Endothelial cell of umbilical vein (primary cell): ENCODE results near the gene TTC22. TPM values are rescaled to one million over a fixed set of nuclear protein-coding genes. Genes with fewer than 3 reads are reported as not detected.

ENCODE experiments used
- BruUV-seq: library from RNA; stranded (reverse); fragments of 400-500 nt; replicated peaks from 2 replicates; lab custom pipeline; 2021; lab: Mats Ljungman, UMichigan
- CTCF ChIA-PET: fragments of 300-600, 350-600 bp; sonication (Branson Sonifier 250); formaldehyde crosslinking; loops from one replicate; lab custom pipeline; 2021; ENCODE audit warnings: antibody characterized with exemption, inconsistent platforms; lab: Charles Lee
- POLR2A ChIA-PET: fragments of 300-600, 350-600 bp; sonication (Branson Sonifier 250); formaldehyde crosslinking; loops from one replicate; lab custom pipeline; 2021; ENCODE audit warnings: antibody characterized with exemption, inconsistent platforms; lab: Charles Lee
- DNase-seq: peaks from one replicate; pipeline ENCODE4 v3.0.0-alpha.2; 2011; ENCODE audit warnings: low read depth, low spot score
- FAIRE-seq: peaks from 2 replicates; lab custom pipeline; 2011; peaks lifted over from hg19 to GRCh38; lab: Jason Lieb, UNC
- H2AFZ ChIP-seq: 2 replicates; pipeline ENCODE4 v1.6.0; 2012; ENCODE audit warnings: low read depth, low read length, control low read depth, inconsistent platforms
- H3K27ac ChIP-seq: 2 replicates; pipeline ENCODE4 v1.5.1; 2011; ENCODE audit warnings: low read depth, mild to moderate bottlenecking, control low read depth, low read length, moderate library complexity; ENCODE audit not compliant: insufficient read depth
- H3K27me3 ChIP-seq, 2 experiments: 2 replicates each; pipeline versions ENCODE4 v1.6.0 to v1.6.1; 2011; ENCODE audit warnings: low read length in 2 of 2, mixed read lengths in 1 of 2; ENCODE audit not compliant: control insufficient read depth in 2 of 2, insufficient read depth in 2 of 2
- H3K36me3 ChIP-seq, 2 experiments: 2 replicates in 1 of 2; 3 replicates in 1 of 2; pipeline ENCODE4 v1.5.1; 2011; ENCODE audit warnings: low read length in 2 of 2, mild to moderate bottlenecking in 1 of 2, moderate library complexity in 1 of 2; ENCODE audit not compliant: control insufficient read depth in 2 of 2, insufficient read depth in 2 of 2; ENCODE audit errors: extremely low read depth in 1 of 2
- H3K4me1 ChIP-seq: 3 replicates; pipeline ENCODE4 v1.5.1; 2011; ENCODE audit warnings: mild to moderate bottlenecking, low read length; ENCODE audit not compliant: control insufficient read depth, insufficient read depth; ENCODE audit errors: extremely low read depth
- H3K4me2 ChIP-seq: 2 replicates; pipeline ENCODE4 v1.6.1; 2011; ENCODE audit warnings: low read length, control low read depth, mixed read lengths; ENCODE audit not compliant: insufficient read depth
- H3K4me3 ChIP-seq, 3 experiments: fragments of 200-600 bp in 1 of 3; sonication (generic), shearing (Covaris generic) in 1 of 3; replicated peaks in 1 of 3; 2 replicates each; pipeline ENCODE4 v1.5.1; 2011 to 2016; ENCODE audit warnings: control low read depth in 3 of 3, low read length in 3 of 3, mild to moderate bottlenecking in 2 of 3, inconsistent platforms in 1 of 3, low read depth in 1 of 3, moderate library complexity in 1 of 3; ENCODE audit not compliant: insufficient read depth in 1 of 3
- H3K79me2 ChIP-seq: 2 replicates; pipeline ENCODE4 v1.6.0; 2012; ENCODE audit warnings: low read length, inconsistent platforms; ENCODE audit not compliant: control insufficient read depth, insufficient read depth
- H3K9ac ChIP-seq: replicated peaks from 2 replicates; pipeline ENCODE3; 2011; ENCODE audit warnings: low read length, control low read depth; ENCODE audit not compliant: insufficient read depth; ENCODE audit errors: extremely low read depth
- H3K9me1 ChIP-seq: replicated peaks from 3 replicates; pipeline ENCODE4 v1.6.0; 2011; ENCODE audit warnings: mild to moderate bottlenecking, low read length; ENCODE audit not compliant: control insufficient read depth, insufficient read depth; ENCODE audit errors: extremely low read depth
- H3K9me3 ChIP-seq: replicated peaks from 2 replicates; pipeline ENCODE4 v1.5.1; 2012; ENCODE audit warnings: low read length, inconsistent platforms; ENCODE audit not compliant: control insufficient read depth, insufficient read depth
- H4K20me1 ChIP-seq: replicated peaks from 2 replicates; pipeline ENCODE3; 2011; ENCODE audit warnings: mild to moderate bottlenecking, low read length; ENCODE audit not compliant: control insufficient read depth, insufficient read depth; ENCODE audit errors: extremely low read depth
- CTCF ChIP-seq, 2 donors: IDR thresholded peaks; 1 replicate in 1 of 2; 2 replicates in 1 of 2; pipeline ENCODE4 v1.5.1; 2011; ENCODE audit warnings: low read length in 2 of 2, mild to moderate bottlenecking in 2 of 2, moderate library complexity in 2 of 2, control low read depth in 1 of 2, inconsistent platforms in 1 of 2, low read depth in 1 of 2; ENCODE audit not compliant: insufficient read depth in 1 of 2; ENCODE audit errors: extremely low read depth in 1 of 2
- EZH2 ChIP-seq: IDR thresholded peaks from 2 replicates; pipeline ENCODE4 v1.6.1; 2012; ENCODE audit warnings: borderline replicate concordance, low read depth, mild to moderate bottlenecking, moderate library complexity, low read length, inconsistent platforms; ENCODE audit not compliant: severe bottlenecking
- FOS ChIP-seq: IDR thresholded peaks from 2 replicates; pipeline ENCODE4 v1.6.1; 2011; ENCODE audit warnings: mild to moderate bottlenecking, low read length, moderate library complexity, borderline replicate concordance; ENCODE audit not compliant: insufficient read depth
- GATA2 ChIP-seq: IDR thresholded peaks from 2 replicates; pipeline ENCODE4 v1.7.0; 2011; ENCODE audit warnings: low read depth, mild to moderate bottlenecking, moderate library complexity, mixed read lengths, low read length; ENCODE audit not compliant: insufficient read length, insufficient read depth
- JUN ChIP-seq: IDR thresholded peaks from 2 replicates; pipeline ENCODE4 v1.6.1; 2011; ENCODE audit warnings: borderline replicate concordance, low read depth; ENCODE audit not compliant: insufficient read length, insufficient read depth
- MYC ChIP-seq: IDR thresholded peaks from one replicate; pipeline ENCODE4 v1.6.1; 2011; ENCODE audit warnings: mild to moderate bottlenecking, low read depth, low read length
- POLR2A ChIP-seq: IDR thresholded peaks from 2 replicates; pipeline ENCODE4 v1.6.1; 2012; ENCODE audit warnings: low read depth, mild to moderate bottlenecking, control low read depth, low read length
- POLR2AphosphoS5 ChIP-seq: IDR thresholded peaks from 2 replicates; pipeline ENCODE4 v1.6.1; 2012; ENCODE audit warnings: low read depth, mild to moderate bottlenecking, control low read depth, low read length, moderate library complexity; ENCODE audit not compliant: insufficient read depth
- dilution Hi-C: fragments of 300-500 bp; cut with MboI; formaldehyde crosslinking; loops from one replicate; pipeline ENCODE4 v1.15.0; 2019; ENCODE audit warnings: low sequenced_read_pairs; ENCODE audit not compliant: extremely low pct_ligation_motif_present
- intact Hi-C: fragments of 100-400 bp; cut with micrococcal nuclease; formaldehyde crosslinking; loops from one replicate; pipeline ENCODE4 v1.10.0; 2022
- polyA plus RNA-seq, 4 experiments: library from polyadenylated mRNA; depleted of rRNA in 3 of 4; stranded (reverse) in 3 of 4; unstranded in 1 of 4; fragments of >200 nt; gene quantifications; 2 replicates each; pipeline versions ENCODE4 v1.2.1 to v1.2.3, GENCODE V29; 2011 to 2012; ENCODE audit warnings: missing spikeins in 1 of 4
- total RNA-seq: library from RNA; stranded (reverse); gene quantifications from 2 replicates; pipeline ENCODE4 v1.2.3, GENCODE V29; 2021

Gene TTC22
- total and polyA plus RNA-seq, 2 donors (not counting 3 experiments of a cell fraction or from before 2014, with no cell fraction given) = not detected

DNA sequence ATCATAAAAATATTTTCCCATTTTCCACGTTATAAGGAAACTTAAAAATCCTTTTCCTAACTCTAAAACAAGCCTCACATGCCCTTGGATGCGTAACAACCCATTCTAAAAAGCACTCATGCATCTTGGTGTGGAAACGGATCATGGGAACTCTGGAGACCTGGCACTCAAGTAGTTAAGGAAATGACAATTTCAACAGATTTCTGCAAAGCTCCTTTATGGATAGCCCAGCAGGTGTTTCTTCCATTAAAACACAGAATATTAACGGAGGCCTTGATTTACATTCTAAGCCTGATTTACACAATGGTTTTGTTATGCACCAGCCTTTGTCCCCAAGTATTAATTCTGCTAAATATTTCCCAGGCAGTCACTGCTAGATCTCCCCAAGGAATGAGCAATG is 49.7 kb downstream of the TTC22 start:
- ChIA-PET CTCF (interaction anchor here (1.2 kb wide), 1 partner anchor 252 kb away, joined by 3 read pairs; no protein-coding TSS in a partner anchor), POLR2A (no interaction called here)
- Histone ChIP-seq H2AFZ (no peak overlapping the region), H3K79me2 (no peaks in the 10 kb centered on the region), H3K36me3 (no peaks in the 10 kb centered on the region), H3K9ac (no peak overlapping the region), H3K4me3 (no peak overlapping the region), H3K27me3 (no peaks in the 10 kb centered on the region), H3K9me1 (no peaks in the 10 kb centered on the region), H3K27ac (no peak overlapping the region), H3K9me3 (no peaks in the 10 kb centered on the region), H3K4me2 (no peak overlapping the region), H4K20me1 (no peaks in the 10 kb centered on the region), H3K4me1 (no peaks in the 10 kb centered on the region)
- TF ChIP-seq CTCF (IDR thresholded peaks at IDR 0.05; ENCODE audit: extremely low read depth in 1 of 2, insufficient read depth in 1 of 2, low read depth in 1 of 2, low read length in 2 of 2) = no peak
- no peak for TF ChIP-seq POLR2AphosphoS5
- TF ChIP-seq POLR2A = no peak
- TF ChIP-seq FOS = no peak
- intact Hi-C loops (no loop called here), dilution Hi-C loops (no loop called here)
- BruUV-seq = no TSS peak
- no peak for DNase-seq
- no peak for FAIRE-seq

GRCh38 chr1:54750596-54750995 is 50.5 kb downstream of the TTC22 start:
- DNase-seq (no peak), FAIRE-seq (no peak)
- no peaks in the 10 kb centered on the region for H3K9me1 ChIP-seq
- H3K9ac ChIP-seq = no peak overlapping the region
- BruUV-seq = no TSS peak
- H4K20me1 ChIP-seq = no peaks in the 10 kb centered on the region
- no peak overlapping the region for H3K4me2 ChIP-seq
- no peak for TF ChIP-seq POLR2A
- no peak for TF ChIP-seq GATA2
- no peak for TF ChIP-seq MYC
- TF ChIP-seq EZH2 = no peak
- no peak for TF ChIP-seq CTCF (IDR thresholded peaks at IDR 0.05; ENCODE audit: extremely low read depth in 1 of 2, insufficient read depth in 1 of 2, low read depth in 1 of 2, low read length in 2 of 2)
- no peak for TF ChIP-seq JUN
- no peak for TF ChIP-seq FOS
- no peaks in the 10 kb centered on the region for H3K9me3 ChIP-seq
- H3K27ac ChIP-seq = no peak overlapping the region
- H2AFZ ChIP-seq = no peak overlapping the region
- ChIA-PET POLR2A (no interaction called here), CTCF (no interaction called here)
- no peaks in the 10 kb centered on the region for H3K27me3 ChIP-seq
- dilution Hi-C loops (no loop called here), intact Hi-C loops (no loop called here)
- no peaks in the 10 kb centered on the region for H3K4me1 ChIP-seq
- no peaks in the 10 kb centered on the region for H3K79me2 ChIP-seq
- no peaks in the 10 kb centered on the region for H3K36me3 ChIP-seq
- H3K4me3 ChIP-seq = no peak overlapping the region
